HUES6 (cell line): ENCODE data around the gene YPEL4.

ENCODE experiments used
- H3K27ac ChIP-seq: 2 replicates; pipeline ENCODE4 v1.7.0; 2013; ENCODE audit warnings: low read depth, mild to moderate bottlenecking, low read length, inconsistent platforms
- H3K27me3 ChIP-seq: 2 replicates; pipeline ENCODE4 v1.6.1; 2013; ENCODE audit warnings: low read length; ENCODE audit not compliant: control insufficient read depth, insufficient read depth
- H3K36me3 ChIP-seq: 2 replicates; pipeline ENCODE4 v1.6.1; 2013; ENCODE audit warnings: low read length; ENCODE audit not compliant: control insufficient read depth, insufficient read depth
- H3K4me1 ChIP-seq: 2 replicates; pipeline ENCODE4 v1.6.1; 2013; ENCODE audit warnings: low read length; ENCODE audit not compliant: control insufficient read depth, insufficient read depth
- H3K4me3 ChIP-seq: 2 replicates; pipeline ENCODE4 v1.5.1; 2013; ENCODE audit warnings: low read depth, low read length
- H3K9ac ChIP-seq: one replicate; pipeline ENCODE4 v1.6.1; 2013; ENCODE audit warnings: mild to moderate bottlenecking, low read length
- H3K9me3 ChIP-seq: 2 replicates; pipeline ENCODE4 v1.6.1; 2013; ENCODE audit warnings: low read depth, low read length; ENCODE audit not compliant: control insufficient read depth, insufficient read depth

Gene YPEL4

GRCh38 chr11:57610170-57610569, 39.5 kb downstream of the YPEL4 start:
- Histone ChIP-seq H3K27ac (no peak overlapping the region), H3K9me3 (no peaks in the 10 kb centered on the region), H3K27me3 (no peaks in the 10 kb centered on the region), H3K9ac (no peak overlapping the region), H3K36me3 (peaks cover 27% of the 10 kb centered on the region), H3K4me3 (no peak overlapping the region), H3K4me1 (peaks cover 19% of the 10 kb centered on the region)

- no peaks in the 10 kb centered on the region for H3K9me3 ChIP-seq
- H3K4me3 ChIP-seq: no peak overlapping the region
- H3K27me3 ChIP-seq: no peaks in the 10 kb centered on the region
- no peak overlapping the region for H3K9ac ChIP-seq
- peaks cover 5% of the 10 kb centered on the region for H3K4me1 ChIP-seq
- H3K27ac ChIP-seq: no peak overlapping the region
- H3K36me3 ChIP-seq: peaks cover 19% of the 10 kb centered on the region
These were observed 44.7 kb downstream of the YPEL4 start for GRCh38 chr11:57605028-57605420.

- H3K9ac ChIP-seq: no peak overlapping the region
- no peaks in the 10 kb centered on the region for H3K9me3 ChIP-seq
- H3K27me3 ChIP-seq: no peaks in the 10 kb centered on the region
- H3K4me1 ChIP-seq: peaks cover 4% of the 10 kb centered on the region; the same call in 1 of the 2 replicates
- H3K4me3 ChIP-seq: no peak overlapping the region
- H3K36me3 ChIP-seq: peaks cover 19% of the 10 kb centered on the region
- H3K27ac ChIP-seq: no peak overlapping the region
These were observed 45.2 kb downstream of the YPEL4 start for GRCh38 chr11:57604296-57605027.

GRCh38 chr11:57601297-57601696, 48.4 kb downstream of the YPEL4 start:
- Histone ChIP-seq H3K9ac (no peak overlapping the region), H3K4me3 (no peak overlapping the region), H3K4me1 (peaks cover 25% of the 10 kb centered on the region), H3K27me3 (no peaks in the 10 kb centered on the region), H3K9me3 (no peaks in the 10 kb centered on the region), H3K36me3 (peaks cover 10% of the 10 kb centered on the region), H3K27ac (no peak overlapping the region)

GRCh38 chr11:57599381-57599780, 50.3 kb downstream of the YPEL4 start:
- H3K27ac ChIP-seq: no peak overlapping the region
- H3K27me3 ChIP-seq: no peaks in the 10 kb centered on the region
- H3K9me3 ChIP-seq: no peaks in the 10 kb centered on the region
- no peak overlapping the region for H3K9ac ChIP-seq
- peaks cover 5% of the 10 kb centered on the region; the same call in 1 of the 2 replicates for H3K36me3 ChIP-seq
- H3K4me1 ChIP-seq: peaks cover 25% of the 10 kb centered on the region
- no peak overlapping the region for H3K4me3 ChIP-seq

GRCh38 chr11:57598831-57599155, 50.9 kb downstream of the YPEL4 start:
- peak overlapping the region; percentile 60 for H3K4me3 ChIP-seq
- H3K36me3 ChIP-seq: peaks cover 5% of the 10 kb centered on the region; the same call in 1 of the 2 replicates
- no peak overlapping the region for H3K9ac ChIP-seq
- H3K27me3 ChIP-seq: no peaks in the 10 kb centered on the region
- H3K4me1 ChIP-seq: peaks cover 25% of the 10 kb centered on the region
- no peak overlapping the region for H3K27ac ChIP-seq
- H3K9me3 ChIP-seq: no peaks in the 10 kb centered on the region

GRCh38 chr11:57597916-57598830, 51.5 kb downstream of the YPEL4 start:
- Histone ChIP-seq H3K27ac (no peak overlapping the region; the same call in 1 of the 2 replicates), H3K36me3 (peaks cover 5% of the 10 kb centered on the region; the same call in 1 of the 2 replicates), H3K9ac (peak overlapping the region; percentile 7), H3K27me3 (no peaks in the 10 kb centered on the region), H3K4me3 (peak overlapping the region; percentile 60), H3K4me1 (peaks cover 25% of the 10 kb centered on the region), H3K9me3 (no peaks in the 10 kb centered on the region)

- H3K4me1 ChIP-seq: peaks cover 25% of the 10 kb centered on the region
- H3K27ac ChIP-seq: no peak within 1 kb of the TSS; the same call in 1 of the 2 replicates
- H3K36me3 ChIP-seq: peaks cover 5% of the 10 kb centered on the region; the same call in 1 of the 2 replicates
- H3K9me3 ChIP-seq: no peaks in the 10 kb centered on the region
- no peaks in the 10 kb centered on the region for H3K27me3 ChIP-seq
- peak within 1 kb of the TSS; percentile 60 for H3K9ac ChIP-seq
- peak within 1 kb of the TSS; percentile 60 for H3K4me3 ChIP-seq
These were observed 52.2 kb downstream of the YPEL4 start, which contains the start of gene SERPING1 for GRCh38 chr11:57597461-57597915. Gene SERPING1, plus strand, starts transcription at chr11:57597685. Its CDS starts 586 bp downstream, at chr11:57598271.

- Histone ChIP-seq H3K4me3 (no peak overlapping the region), H3K9ac (no peak overlapping the region), H3K27me3 (no peaks in the 10 kb centered on the region), H3K27ac (no peak overlapping the region), H3K4me1 (peaks cover 25% of the 10 kb centered on the region), H3K9me3 (no peaks in the 10 kb centered on the region), H3K36me3 (peaks cover 5% of the 10 kb centered on the region; the same call in 1 of the 2 replicates)
These were observed 53.3 kb downstream of the YPEL4 start for GRCh38 chr11:57596266-57596885.
